ENCODE measurements around the gene CREG2.

Gene CREG2

GRCh38 chr2:101372792-101373191 is 14.5 kb downstream of the CREG2 start:
- no peak overlapping the region for H3K27ac ChIP-seq (ENCODE audit: low read length)
- H3K9ac ChIP-seq (ENCODE audit: low read length), result no peak overlapping the region
- H3K4me3 ChIP-seq (ENCODE audit: low read length), result no peak overlapping the region
- TF ChIP-seq CTCF (IDR thresholded peaks at IDR 0.05; ENCODE audit: low read length), result no peak
- no peak for TF ChIP-seq EZH2 (optimal IDR thresholded peaks at IDR 0.05; ENCODE audit: low read depth, low read length)
- no peak for TF ChIP-seq EZH2phosphoT487 (IDR thresholded peaks at IDR 0.05; ENCODE audit: low read length)
- H3K4me1 ChIP-seq (ENCODE audit: low read length), result no peaks in the 10 kb centered on the region
- no peaks in the 10 kb centered on the region for H3F3A ChIP-seq (ENCODE audit: insufficient read depth, low read length)
- no peaks in the 10 kb centered on the region for H3K79me2 ChIP-seq (ENCODE audit: low read length)
- no peaks in the 10 kb centered on the region for H3K27me3 ChIP-seq (replicated peaks; ENCODE audit: insufficient read depth, low read length)
- no peaks in the 10 kb centered on the region for H3K9me3 ChIP-seq (replicated peaks; ENCODE audit: insufficient read depth, low read length)
- no peaks in the 10 kb centered on the region for H3K36me3 ChIP-seq (replicated peaks; ENCODE audit: insufficient read depth, low read length)
- no peak for DNase-seq
- H2AFZ ChIP-seq (ENCODE audit: low read length), result no peak overlapping the region
- no peaks in the 10 kb centered on the region for H4K20me1 ChIP-seq (ENCODE audit: insufficient read depth, low read length)
- no peaks in the 10 kb centered on the region for H3K9me2 ChIP-seq (replicated peaks; ENCODE audit: insufficient read depth, low read length)
- no peak overlapping the region for H3K4me2 ChIP-seq (ENCODE audit: low read depth, low read length)

GRCh38 chr2:101371636-101372035 is 15.7 kb downstream of the CREG2 start:
- Histone ChIP-seq H3K4me1 (ENCODE audit: low read length) (no peaks in the 10 kb centered on the region), H3F3A (ENCODE audit: insufficient read depth, low read length) (no peaks in the 10 kb centered on the region), H3K27me3 (replicated peaks; ENCODE audit: insufficient read depth, low read length) (no peaks in the 10 kb centered on the region), H3K4me3 (ENCODE audit: low read length) (no peak overlapping the region), H3K79me2 (ENCODE audit: low read length) (no peaks in the 10 kb centered on the region), H2AFZ (ENCODE audit: low read length) (no peak overlapping the region), H3K36me3 (replicated peaks; ENCODE audit: insufficient read depth, low read length) (no peaks in the 10 kb centered on the region), H3K4me2 (ENCODE audit: low read depth, low read length) (no peak overlapping the region), H3K9ac (ENCODE audit: low read length) (no peak overlapping the region), H3K27ac (ENCODE audit: low read length) (no peak overlapping the region), H4K20me1 (ENCODE audit: insufficient read depth, low read length) (no peaks in the 10 kb centered on the region), H3K9me2 (replicated peaks; ENCODE audit: insufficient read depth, low read length) (no peaks in the 10 kb centered on the region), H3K9me3 (replicated peaks; ENCODE audit: insufficient read depth, low read length) (no peaks in the 10 kb centered on the region)
- no peak for TF ChIP-seq CTCF (IDR thresholded peaks at IDR 0.05; ENCODE audit: low read length)
- no peak for TF ChIP-seq EZH2phosphoT487 (IDR thresholded peaks at IDR 0.05; ENCODE audit: low read length)
- TF ChIP-seq EZH2 (optimal IDR thresholded peaks at IDR 0.05; ENCODE audit: low read depth, low read length), result no peak
- no peak for DNase-seq

- H3K9me3 ChIP-seq (replicated peaks; ENCODE audit: insufficient read depth, low read length), result no peaks in the 10 kb centered on the region
- H3K27ac ChIP-seq (ENCODE audit: low read length), result no peak overlapping the region
- no peaks in the 10 kb centered on the region for H3K36me3 ChIP-seq (replicated peaks; ENCODE audit: insufficient read depth, low read length)
- H4K20me1 ChIP-seq (ENCODE audit: insufficient read depth, low read length), result no peaks in the 10 kb centered on the region
- no peak for DNase-seq
- no peaks in the 10 kb centered on the region for H3F3A ChIP-seq (ENCODE audit: insufficient read depth, low read length)
- no peak for TF ChIP-seq EZH2 (optimal IDR thresholded peaks at IDR 0.05; ENCODE audit: low read depth, low read length)
- no peaks in the 10 kb centered on the region for H3K27me3 ChIP-seq (replicated peaks; ENCODE audit: insufficient read depth, low read length)
- H3K4me1 ChIP-seq (ENCODE audit: low read length), result no peaks in the 10 kb centered on the region
- H3K9ac ChIP-seq (ENCODE audit: low read length), result no peak overlapping the region
- H3K4me3 ChIP-seq (ENCODE audit: low read length), result no peak overlapping the region
- no peaks in the 10 kb centered on the region for H3K79me2 ChIP-seq (ENCODE audit: low read length)
- no peak overlapping the region for H3K4me2 ChIP-seq (ENCODE audit: low read depth, low read length)
- H3K9me2 ChIP-seq (replicated peaks; ENCODE audit: insufficient read depth, low read length), result no peaks in the 10 kb centered on the region
- no peak overlapping the region for H2AFZ ChIP-seq (ENCODE audit: low read length)
Measured at GRCh38 chr2:101369100-101369499, 18.2 kb downstream of the CREG2 start.

GRCh38 chr2:101368376-101368775 is 18.9 kb downstream of the CREG2 start:
- no peaks in the 10 kb centered on the region for H4K20me1 ChIP-seq (ENCODE audit: insufficient read depth, low read length)
- no peaks in the 10 kb centered on the region for H3K9me2 ChIP-seq (replicated peaks; ENCODE audit: insufficient read depth, low read length)
- no peak overlapping the region for H3K27ac ChIP-seq (ENCODE audit: low read length)
- H3K4me3 ChIP-seq (ENCODE audit: low read length), result no peak overlapping the region
- H3K36me3 ChIP-seq (replicated peaks; ENCODE audit: insufficient read depth, low read length), result no peaks in the 10 kb centered on the region
- no peaks in the 10 kb centered on the region for H3K4me1 ChIP-seq (ENCODE audit: low read length)
- no peak for DNase-seq
- H3K4me2 ChIP-seq (ENCODE audit: low read depth, low read length), result no peak overlapping the region
- H3F3A ChIP-seq (ENCODE audit: insufficient read depth, low read length), result no peaks in the 10 kb centered on the region
- no peaks in the 10 kb centered on the region for H3K27me3 ChIP-seq (replicated peaks; ENCODE audit: insufficient read depth, low read length)
- TF ChIP-seq EZH2phosphoT487 (IDR thresholded peaks at IDR 0.05; ENCODE audit: low read length) (no peak), CTCF (IDR thresholded peaks at IDR 0.05; ENCODE audit: low read length) (no peak), EZH2 (optimal IDR thresholded peaks at IDR 0.05; ENCODE audit: low read depth, low read length) (no peak)
- H2AFZ ChIP-seq (ENCODE audit: low read length), result no peak overlapping the region
- H3K9me3 ChIP-seq (replicated peaks; ENCODE audit: insufficient read depth, low read length), result no peaks in the 10 kb centered on the region
- H3K79me2 ChIP-seq (ENCODE audit: low read length), result no peaks in the 10 kb centered on the region
- H3K9ac ChIP-seq (ENCODE audit: low read length), result no peak overlapping the region
